Vagina (tissue), 2 donors: ENCODE results near the gene ZNF831. TPM values are rescaled to one million over a fixed set of nuclear protein-coding genes. Genes with fewer than 3 reads are reported as not detected.

Experiments used
- DNase-seq, 2 donors: peaks; one replicate each; pipeline ENCODE4 v3.0.0-alpha.2; 2017; ENCODE audit errors: extremely low spot score in 2 of 2
- H3K27ac ChIP-seq: fragments of 200-600 bp; sonication (generic); one replicate; pipeline ENCODE4 v1.5.1; 2019
- H3K27me3 ChIP-seq: fragments of 200-600 bp; sonication (generic); one replicate; pipeline ENCODE4 v1.5.1; 2019
- H3K36me3 ChIP-seq, 2 donors: fragments of 200-600 bp; sonication (generic); one replicate each; pipeline ENCODE4 v1.5.1; 2017 to 2019
- H3K4me1 ChIP-seq: fragments of 200-600 bp; sonication (generic); one replicate; pipeline ENCODE4 v1.5.1; 2019
- H3K4me3 ChIP-seq, 2 donors: fragments of 200-600 bp; sonication (generic); 1 replicate in 1 of 2; 2 replicates in 1 of 2; pipeline ENCODE4 v1.5.1; 2016 to 2019
- H3K9me3 ChIP-seq: fragments of 200-600 bp; sonication (generic); one replicate; pipeline ENCODE4 v1.5.1; 2019
- POLR2A ChIP-seq, 2 donors: fragments of 450-650 bp; IDR thresholded peaks; one replicate each; pipeline ENCODE4 v1.6.1; 2017; ENCODE audit warnings: antibody characterized with exemption in 2 of 2, mild to moderate bottlenecking in 2 of 2, moderate library complexity in 2 of 2
- POLR2AphosphoS5 ChIP-seq, 2 donors: sonication (generic); formaldehyde crosslinking; IDR thresholded peaks; one replicate each; pipeline ENCODE4 v1.9.0; 2017; ENCODE audit warnings: antibody characterized with exemption in 2 of 2, mild to moderate bottlenecking in 2 of 2, low read depth in 1 of 2; ENCODE audit not compliant: insufficient read depth in 1 of 2
- intact Hi-C: fragments of 100-400 bp; cut with DNase I; formaldehyde crosslinking; loops from one replicate; pipeline ENCODE4 v1.15.1; 2023
- total RNA-seq: library from RNA; depleted of rRNA; stranded (reverse); fragments of >200 nt; gene quantifications from one replicate; pipeline ENCODE4 v1.2.3, GENCODE V29; 2016
- TF ChIP-seq, protein P1 (sequence below), 3 experiments: fragments of 450-650 bp in 2 of 3; fragments of 200-600 bp in 1 of 3; sonication (generic) in 1 of 3; IDR thresholded peaks; one replicate each; pipeline ENCODE4 v1.5.1; 2017 to 2019; ENCODE audit warnings: antibody characterized with exemption in 3 of 3, mild to moderate bottlenecking in 2 of 3, moderate library complexity in 2 of 3

Gene ZNF831
- total RNA-seq, 1 donor from 2014 or later: 2.2 TPM

DNA sequence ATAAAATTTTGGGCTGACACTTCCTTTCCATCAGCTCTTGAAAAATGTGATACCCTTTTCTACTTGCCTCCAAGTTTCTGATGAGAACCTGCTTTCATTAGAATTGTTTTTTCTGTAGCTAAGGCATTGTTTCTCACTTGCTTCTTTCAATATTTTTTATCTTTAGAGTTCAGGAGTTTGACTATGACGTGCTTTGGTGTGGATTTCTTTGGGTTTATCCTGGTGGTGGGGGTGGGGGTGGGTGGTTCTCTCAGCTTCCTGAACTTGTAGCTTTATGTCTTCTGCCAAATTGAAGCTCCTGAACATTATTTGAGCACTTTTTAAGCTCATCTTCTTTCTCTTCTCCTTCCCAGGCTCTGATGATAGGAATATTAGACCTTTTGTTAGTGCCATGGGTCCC lies 11.4 kb downstream of the ZNF831 start:
- H3K27ac ChIP-seq: no peak overlapping the region
- no peak for DNase-seq
- intact Hi-C loops: no loop called here
- no peaks in the 10 kb centered on the region for H3K4me1 ChIP-seq
- H3K36me3 ChIP-seq: no peaks in the 10 kb centered on the region
- H3K9me3 ChIP-seq: no peaks in the 10 kb centered on the region
- no peaks in the 10 kb centered on the region for H3K27me3 ChIP-seq
- TF ChIP-seq, protein P1, sequence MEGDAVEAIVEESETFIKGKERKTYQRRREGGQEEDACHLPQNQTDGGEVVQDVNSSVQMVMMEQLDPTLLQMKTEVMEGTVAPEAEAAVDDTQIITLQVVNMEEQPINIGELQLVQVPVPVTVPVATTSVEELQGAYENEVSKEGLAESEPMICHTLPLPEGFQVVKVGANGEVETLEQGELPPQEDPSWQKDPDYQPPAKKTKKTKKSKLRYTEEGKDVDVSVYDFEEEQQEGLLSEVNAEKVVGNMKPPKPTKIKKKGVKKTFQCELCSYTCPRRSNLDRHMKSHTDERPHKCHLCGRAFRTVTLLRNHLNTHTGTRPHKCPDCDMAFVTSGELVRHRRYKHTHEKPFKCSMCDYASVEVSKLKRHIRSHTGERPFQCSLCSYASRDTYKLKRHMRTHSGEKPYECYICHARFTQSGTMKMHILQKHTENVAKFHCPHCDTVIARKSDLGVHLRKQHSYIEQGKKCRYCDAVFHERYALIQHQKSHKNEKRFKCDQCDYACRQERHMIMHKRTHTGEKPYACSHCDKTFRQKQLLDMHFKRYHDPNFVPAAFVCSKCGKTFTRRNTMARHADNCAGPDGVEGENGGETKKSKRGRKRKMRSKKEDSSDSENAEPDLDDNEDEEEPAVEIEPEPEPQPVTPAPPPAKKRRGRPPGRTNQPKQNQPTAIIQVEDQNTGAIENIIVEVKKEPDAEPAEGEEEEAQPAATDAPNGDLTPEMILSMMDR (IDR thresholded peaks at IDR 0.05): no peak
- no peak for TF ChIP-seq POLR2AphosphoS5 (IDR thresholded peaks at IDR 0.05; ENCODE audit: insufficient read depth in 1 of 2, low read depth in 1 of 2)
- TF ChIP-seq POLR2A (IDR thresholded peaks at IDR 0.05): no peak
- H3K4me3 ChIP-seq: no peak overlapping the region

DNA sequence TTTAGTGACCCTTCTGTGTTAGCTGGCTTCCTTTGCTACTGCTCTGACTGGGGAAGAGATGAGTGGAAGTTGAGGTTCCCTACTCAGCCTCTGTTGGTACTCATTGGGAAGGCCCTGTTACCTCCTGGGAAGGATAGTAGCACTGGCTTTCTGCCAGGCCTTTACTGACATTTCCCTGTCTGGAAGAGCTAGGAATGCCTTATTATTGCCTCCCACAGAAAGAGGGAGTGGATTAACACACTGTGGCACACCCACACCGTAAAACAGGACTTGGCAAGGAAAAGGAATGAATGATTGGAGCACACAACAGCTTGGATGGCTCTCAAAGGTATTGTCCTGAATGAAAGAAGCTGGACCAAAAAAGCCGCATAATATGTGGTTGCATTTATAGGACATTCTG lies 12.2 kb downstream of the ZNF831 start:
- H3K4me1 ChIP-seq: no peaks in the 10 kb centered on the region
- intact Hi-C loops: no loop called here
- no peak overlapping the region for H3K4me3 ChIP-seq
- DNase-seq: no peak
- no peaks in the 10 kb centered on the region for H3K9me3 ChIP-seq
- TF ChIP-seq POLR2AphosphoS5 (IDR thresholded peaks at IDR 0.05; ENCODE audit: insufficient read depth in 1 of 2, low read depth in 1 of 2): no peak
- TF ChIP-seq, protein P1 (IDR thresholded peaks at IDR 0.05): no peak
- no peak for TF ChIP-seq POLR2A (IDR thresholded peaks at IDR 0.05)
- H3K36me3 ChIP-seq: no peaks in the 10 kb centered on the region
- no peak overlapping the region for H3K27ac ChIP-seq
- H3K27me3 ChIP-seq: no peaks in the 10 kb centered on the region

DNA sequence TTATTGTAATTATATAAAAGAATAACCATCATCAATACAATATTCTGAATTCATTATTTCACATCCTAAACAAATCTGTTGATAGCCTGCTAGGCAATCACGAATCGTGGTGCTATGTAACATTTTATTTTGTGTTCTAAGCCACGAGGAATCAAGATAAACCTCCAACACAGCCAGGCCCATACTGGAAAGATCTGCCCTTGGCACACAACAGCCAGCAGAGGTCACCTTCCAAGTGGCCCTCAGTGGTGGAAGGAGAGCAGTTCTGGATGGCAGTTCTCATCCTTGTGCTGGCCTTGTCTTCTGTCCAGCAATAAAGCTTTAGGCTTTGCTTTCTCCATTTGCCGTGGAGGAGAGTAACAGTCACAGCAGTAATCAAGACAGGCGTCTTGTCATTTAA lies 13.2 kb downstream of the ZNF831 start:
- H3K9me3 ChIP-seq: no peaks in the 10 kb centered on the region
- H3K4me3 ChIP-seq: no peak overlapping the region
- no peaks in the 10 kb centered on the region for H3K4me1 ChIP-seq
- intact Hi-C loops: no loop called here
- H3K36me3 ChIP-seq: no peaks in the 10 kb centered on the region
- TF ChIP-seq POLR2AphosphoS5 (IDR thresholded peaks at IDR 0.05; ENCODE audit: insufficient read depth in 1 of 2, low read depth in 1 of 2): no peak
- TF ChIP-seq, protein P1 (IDR thresholded peaks at IDR 0.05): no peak
- TF ChIP-seq POLR2A (IDR thresholded peaks at IDR 0.05): no peak
- no peak overlapping the region for H3K27ac ChIP-seq
- no peak for DNase-seq
- no peaks in the 10 kb centered on the region for H3K27me3 ChIP-seq

DNA sequence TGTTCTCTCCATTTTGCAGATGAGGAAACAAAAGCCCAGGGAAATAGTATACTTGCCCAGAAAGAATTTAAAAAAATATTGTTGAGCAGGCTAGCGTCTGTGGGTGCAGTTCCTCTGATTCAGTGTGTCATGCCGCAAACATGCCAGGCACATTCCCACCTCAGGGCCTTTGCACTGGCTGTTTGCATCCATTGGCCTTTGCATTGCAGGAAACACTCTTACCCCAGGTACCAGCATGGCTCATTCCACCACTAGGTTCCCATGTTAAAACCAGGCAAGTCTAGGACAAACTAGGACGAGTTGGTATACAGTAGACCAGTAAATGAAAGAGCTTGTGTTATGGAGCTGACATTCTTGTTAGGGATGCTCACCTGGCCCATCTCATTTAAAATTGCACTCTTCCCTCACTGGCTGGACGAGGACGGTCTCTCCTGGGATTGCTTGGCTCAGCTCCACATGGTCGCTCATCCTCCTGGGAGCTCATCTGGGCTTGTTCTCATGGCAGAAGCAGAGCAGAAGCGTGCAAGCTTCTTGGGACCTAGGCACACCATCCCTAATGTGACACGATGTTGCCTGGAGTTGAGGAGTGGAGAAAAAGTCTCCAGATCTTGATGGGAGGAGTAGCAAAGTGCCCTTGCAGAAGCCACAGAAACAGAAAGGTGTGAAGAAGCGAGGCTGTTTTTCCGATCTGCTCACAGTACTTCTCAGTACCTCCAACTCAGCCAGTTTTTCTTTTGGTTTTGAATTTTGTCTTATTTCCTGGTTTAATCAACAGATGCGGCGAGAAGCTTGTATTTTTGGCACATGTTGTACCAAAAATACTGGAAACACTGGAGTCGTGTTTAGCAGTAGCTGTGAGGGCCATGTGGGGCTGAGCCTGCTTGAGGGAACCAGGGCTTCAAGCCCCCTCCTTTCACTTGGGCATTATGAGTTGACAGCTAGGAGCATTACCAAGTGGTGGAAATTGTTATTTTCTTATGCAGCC lies 13.9 kb downstream of the ZNF831 start:
- intact Hi-C loops: no loop called here
- no peaks in the 10 kb centered on the region for H3K9me3 ChIP-seq
- no peaks in the 10 kb centered on the region for H3K4me1 ChIP-seq
- no peak overlapping the region for H3K27ac ChIP-seq
- TF ChIP-seq POLR2AphosphoS5 (IDR thresholded peaks at IDR 0.05; ENCODE audit: insufficient read depth in 1 of 2, low read depth in 1 of 2): no peak
- TF ChIP-seq, protein P1 (IDR thresholded peaks at IDR 0.05): no peak
- TF ChIP-seq POLR2A (IDR thresholded peaks at IDR 0.05): no peak
- no peaks in the 10 kb centered on the region for H3K36me3 ChIP-seq
- DNase-seq: no peak
- no peaks in the 10 kb centered on the region for H3K27me3 ChIP-seq
- H3K4me3 ChIP-seq: no peak overlapping the region
